HG02610 (cell line): ENCODE data around the gene SPACDR.
A peak's percentile ranks its signal among the peaks of the same experiment; 100 is the strongest.

ENCODE experiments used
- ATAC-seq: cut with Tn5 transposase; IDR thresholded peaks from one replicate; pipeline ENCODE4 v1.9.1; 2021; ENCODE audit warnings: mild to moderate bottlenecking, moderate library complexity; ENCODE audit not compliant: unreplicated experiment

SPACDR gene

GRCh38 chr7:100437150-100438100, 26.6 kb downstream of the SPACDR start:
- ATAC-seq, result no peak

DNA sequence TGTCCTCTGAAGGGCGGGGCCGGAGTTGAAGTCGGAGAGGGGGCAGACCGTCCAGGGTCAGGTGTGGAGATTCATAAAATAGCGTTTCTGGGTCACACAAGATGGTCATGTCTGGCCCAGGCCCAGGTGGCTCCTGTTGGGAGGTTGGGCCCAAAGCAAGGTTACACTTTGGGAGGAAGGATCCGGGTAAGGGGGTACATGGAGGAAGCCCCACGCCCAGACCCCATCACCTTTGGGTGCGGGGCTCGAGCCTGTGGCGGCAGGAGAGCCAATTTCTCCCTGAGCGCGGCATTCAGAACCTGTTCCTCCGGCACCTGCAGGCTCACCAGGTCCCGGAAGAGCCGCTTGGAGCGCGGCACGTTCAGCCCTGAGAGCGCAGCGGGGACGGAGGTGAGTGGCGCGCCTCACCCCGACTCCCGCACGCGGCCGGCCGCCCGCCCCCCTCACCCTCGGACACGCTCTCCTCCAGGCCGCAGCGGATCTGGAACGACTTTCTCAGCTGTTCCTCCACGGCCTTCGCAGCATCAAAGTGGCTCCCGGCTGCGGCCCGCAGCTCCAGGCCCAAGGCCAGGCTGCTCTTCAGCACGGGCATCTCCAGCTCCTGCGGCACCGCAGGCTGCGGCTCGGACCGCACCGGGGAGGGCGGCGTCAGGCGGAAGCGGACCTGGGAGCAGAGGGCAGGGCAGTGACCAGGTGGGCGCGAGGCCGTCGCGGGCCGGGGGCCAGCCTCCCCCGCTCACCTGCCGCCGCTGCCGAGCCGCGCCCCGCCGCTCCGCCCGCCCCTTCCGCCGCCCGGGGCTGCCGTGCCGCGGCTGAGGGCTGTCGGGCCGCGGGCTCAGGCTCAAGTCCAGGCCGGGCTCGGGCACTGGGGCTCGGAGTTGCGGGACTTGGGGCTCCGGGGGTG, 28.4 kb downstream of the SPACDR start:
- ATAC-seq, result peak; percentile 19

GRCh38 chr7:100434297-100435144, 29.5 kb downstream of the SPACDR start:
- ATAC-seq, result no peak

DNA sequence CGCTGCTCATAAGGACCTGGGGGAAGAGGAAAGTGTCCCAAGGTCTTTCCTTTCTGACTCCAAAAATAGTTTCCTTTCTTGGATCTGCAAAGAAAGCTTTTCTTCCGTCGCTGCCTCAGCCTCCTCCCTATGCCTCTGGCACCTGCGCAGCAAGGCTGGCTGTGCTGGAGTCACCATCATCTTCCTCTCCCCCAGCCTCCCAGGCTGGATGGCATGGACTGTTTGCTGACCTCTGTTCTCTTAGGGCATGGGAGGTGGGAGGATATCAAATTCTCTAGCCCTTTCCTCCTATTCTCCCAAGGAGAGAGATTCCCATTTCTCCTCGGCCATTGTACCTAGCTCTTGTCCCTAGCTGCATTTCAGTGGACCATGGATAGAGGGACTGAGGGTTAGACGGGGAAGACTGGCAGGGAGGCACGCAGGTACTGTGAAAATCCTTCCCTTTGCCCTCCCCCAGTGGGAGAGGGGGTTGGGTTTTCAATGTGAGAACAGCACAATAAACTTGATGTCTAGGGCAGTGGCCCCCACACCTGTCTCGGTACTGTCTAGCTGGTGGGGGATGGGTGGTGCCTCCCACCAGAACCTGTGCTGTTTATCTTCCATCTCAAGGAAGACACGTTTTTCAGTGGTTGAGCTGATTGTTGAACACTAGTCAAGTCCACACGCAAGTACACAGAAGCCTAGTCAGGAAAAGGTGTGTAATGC, 30.3 kb downstream of the SPACDR start:
- no peak for ATAC-seq

DNA sequence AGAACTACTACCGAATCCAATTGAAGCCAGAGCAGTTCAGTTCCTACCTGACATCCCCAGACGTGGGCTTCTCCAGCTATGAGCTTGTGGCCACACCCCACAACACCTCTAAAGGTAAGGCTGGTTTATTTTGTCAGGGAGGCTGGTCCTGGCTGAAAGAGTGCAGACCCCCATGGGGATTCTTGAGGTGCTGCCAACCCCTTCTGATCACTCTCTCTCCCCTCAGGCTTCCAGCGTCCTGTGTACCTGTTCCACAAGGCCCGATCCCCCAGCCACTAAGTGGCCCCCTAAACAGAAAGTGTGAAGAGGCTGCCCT, 30.8 kb downstream of the SPACDR start:
- ATAC-seq, result no peak

DNA sequence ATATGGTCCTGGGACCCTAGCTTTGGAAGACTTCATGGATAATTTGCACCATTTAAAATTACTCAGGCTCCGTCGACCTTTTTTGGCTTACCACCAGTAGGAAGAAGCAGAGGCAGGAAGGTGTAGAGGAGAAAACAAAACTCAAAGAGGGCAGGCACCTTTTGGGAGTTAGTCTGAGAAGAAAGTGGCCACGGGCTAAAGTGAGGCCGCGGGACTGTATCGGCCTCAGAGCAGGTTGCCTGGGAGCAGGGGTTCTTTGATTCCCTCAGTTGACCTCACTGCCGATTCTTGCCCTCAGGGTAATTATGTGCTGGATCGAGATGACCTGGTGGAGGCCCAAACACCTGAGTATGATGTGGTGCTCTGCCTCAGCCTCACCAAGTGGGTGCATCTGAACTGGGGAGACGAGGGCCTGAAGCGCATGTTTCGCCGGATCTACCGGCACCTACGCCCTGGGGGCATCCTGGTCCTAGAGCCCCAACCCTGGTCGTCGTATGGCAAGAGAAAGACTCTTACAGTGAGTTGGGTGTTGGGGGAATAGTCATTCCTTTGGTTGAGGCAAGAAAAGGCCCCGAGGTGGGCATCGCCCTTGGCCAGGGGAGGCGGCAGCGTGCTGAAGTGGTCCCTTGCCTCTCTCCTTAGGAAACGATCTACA, 31.3 kb downstream of the SPACDR start:
- ATAC-seq, result no peak

GRCh38 chr7:100432053-100432452, 32.0 kb downstream of the SPACDR start:
- no peak for ATAC-seq

DNA sequence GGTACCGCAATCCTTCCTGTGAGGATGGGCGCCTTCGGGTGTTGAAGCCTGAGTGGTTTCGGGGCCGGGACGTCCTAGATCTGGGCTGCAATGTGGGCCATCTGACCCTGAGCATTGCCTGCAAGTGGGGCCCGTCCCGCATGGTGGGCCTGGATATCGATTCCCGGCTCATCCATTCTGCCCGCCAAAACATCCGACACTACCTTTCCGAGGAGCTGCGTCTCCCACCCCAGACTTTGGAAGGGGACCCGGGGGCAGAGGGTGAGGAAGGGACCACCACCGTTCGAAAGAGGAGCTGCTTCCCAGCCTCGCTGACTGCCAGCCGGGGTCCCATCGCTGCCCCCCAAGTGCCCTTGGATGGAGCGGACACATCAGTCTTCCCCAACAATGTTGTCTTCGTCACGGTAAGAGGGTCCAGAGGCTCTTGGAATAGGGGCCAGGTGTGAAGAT, 32.7 kb downstream of the SPACDR start:
- ATAC-seq, result no peak

DNA sequence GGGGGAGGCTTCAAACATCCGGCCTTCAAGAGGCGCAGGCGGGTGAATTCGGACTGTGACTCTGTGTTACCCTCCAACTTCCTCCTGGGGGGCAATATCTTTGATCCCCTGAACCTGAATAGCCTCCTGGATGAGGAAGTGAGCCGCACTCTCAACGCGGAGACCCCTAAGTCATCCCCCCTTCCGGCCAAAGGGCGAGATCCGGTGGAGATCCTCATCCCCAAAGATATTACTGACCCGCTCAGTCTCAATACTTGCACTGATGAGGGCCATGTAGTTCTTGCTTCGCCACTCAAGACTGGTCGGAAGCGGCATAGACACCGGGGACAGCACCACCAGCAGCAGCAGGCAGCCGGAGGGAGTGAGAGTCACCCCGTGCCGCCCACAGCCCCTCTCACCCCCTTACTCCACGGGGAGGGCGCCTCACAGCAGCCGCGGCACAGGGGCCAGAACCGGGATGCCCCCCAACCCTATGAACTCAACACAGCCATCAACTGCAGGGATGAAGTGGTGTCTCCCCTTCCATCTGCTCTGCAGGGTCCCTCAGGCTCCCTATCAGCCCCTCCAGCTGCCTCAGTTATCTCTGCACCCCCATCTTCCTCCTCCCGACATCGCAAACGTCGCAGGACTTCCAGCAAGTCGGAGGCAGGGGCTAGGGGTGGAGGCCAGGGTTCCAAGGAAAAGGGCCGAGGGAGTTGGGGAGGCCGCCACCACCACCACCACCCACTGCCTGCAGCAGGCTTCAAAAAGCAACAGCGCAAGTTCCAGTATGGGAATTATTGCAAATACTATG, 33.4 kb downstream of the SPACDR start:
- ATAC-seq, result no peak

- peak; percentile 36 for ATAC-seq
These were observed 34.2 kb downstream of the SPACDR start, which contains the start of gene MEPCE for GRCh38 chr7:100429637-100430492. Gene MEPCE (plus strand): TSS chr7:100429831. CDS start chr7:100430019, 188 bp downstream.

DNA sequence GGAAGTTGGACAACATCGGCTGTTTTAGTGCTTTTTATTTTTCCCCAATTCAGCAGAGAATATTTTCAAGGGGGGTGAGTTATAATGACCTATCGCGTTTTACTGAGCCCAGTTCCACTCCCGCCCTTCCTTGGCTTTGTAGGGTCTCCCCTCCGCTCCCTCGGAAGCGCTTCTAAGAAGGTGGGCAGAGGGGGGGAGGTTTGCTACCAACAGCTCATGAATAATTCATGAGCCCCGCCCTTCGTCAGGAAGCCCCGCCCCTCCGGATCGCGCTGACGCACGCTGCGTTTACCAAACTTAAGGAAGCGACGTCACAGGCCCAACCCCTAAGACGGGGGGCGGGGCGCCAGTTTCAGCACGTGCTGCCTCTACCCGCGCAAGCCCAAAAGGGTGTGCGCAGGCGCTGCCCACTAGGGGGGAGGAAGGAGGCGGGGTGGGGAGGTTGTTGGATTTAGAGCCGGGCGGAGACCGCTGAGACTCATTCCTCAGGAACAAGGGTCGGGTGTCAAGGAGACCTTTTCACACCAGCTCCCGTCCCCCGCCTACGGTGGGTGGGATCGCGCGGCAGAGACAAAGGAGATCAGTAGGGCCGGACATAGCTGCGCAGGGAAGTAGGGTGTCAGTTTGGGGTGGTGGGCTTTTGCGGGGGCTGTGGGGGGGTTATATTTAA, 35.0 kb downstream of the SPACDR start:
- peak; percentile 52 for ATAC-seq

DNA sequence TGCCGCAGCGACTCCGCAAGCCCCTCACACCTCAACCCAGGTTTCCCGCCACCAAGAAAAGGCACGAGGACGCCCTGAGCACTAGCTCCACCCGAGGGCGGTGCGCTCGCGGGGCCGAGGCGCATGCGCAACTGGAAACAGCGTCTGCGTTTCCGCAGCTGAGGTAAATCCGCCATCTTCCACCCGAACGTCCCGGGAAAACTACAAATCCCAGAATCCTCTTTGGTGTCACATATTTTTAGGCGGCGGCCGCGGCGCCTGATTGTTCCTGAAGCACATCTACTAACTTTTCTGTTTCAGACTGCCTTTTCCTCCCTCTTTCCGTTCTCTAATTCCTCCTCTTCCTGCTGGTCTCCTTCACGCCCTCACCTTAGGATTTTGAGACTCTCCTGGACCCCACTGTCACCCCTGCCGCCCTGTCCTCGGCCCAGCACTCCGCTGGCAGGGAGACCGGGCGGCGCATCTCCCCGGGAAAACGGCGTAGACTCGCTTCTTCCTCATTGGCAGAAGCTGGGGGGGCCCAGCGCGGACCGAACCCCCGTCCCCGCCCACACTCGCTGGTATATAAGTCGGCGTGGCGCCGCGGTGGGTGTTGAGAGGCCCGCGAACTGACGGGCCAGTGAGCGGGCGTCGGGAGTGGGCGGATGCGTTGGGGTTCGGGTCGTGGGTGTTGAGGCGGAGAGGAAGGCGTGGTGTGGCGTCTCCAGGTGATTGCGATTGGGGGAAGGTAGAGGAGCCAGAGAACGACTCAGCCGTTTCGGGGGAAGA, 35.7 kb downstream of the SPACDR start, which contains the start of gene ZCWPW1:
TSS of gene ZCWPW1 (minus strand) at position 505 of the 768 bp plus-strand sequence. CDS start 8,054 bp downstream, outside the sequence.
- peak; percentile 47 for ATAC-seq

GRCh38 chr7:100427762-100428198, 36.3 kb downstream of the SPACDR start:
- ATAC-seq, result no peak

DNA sequence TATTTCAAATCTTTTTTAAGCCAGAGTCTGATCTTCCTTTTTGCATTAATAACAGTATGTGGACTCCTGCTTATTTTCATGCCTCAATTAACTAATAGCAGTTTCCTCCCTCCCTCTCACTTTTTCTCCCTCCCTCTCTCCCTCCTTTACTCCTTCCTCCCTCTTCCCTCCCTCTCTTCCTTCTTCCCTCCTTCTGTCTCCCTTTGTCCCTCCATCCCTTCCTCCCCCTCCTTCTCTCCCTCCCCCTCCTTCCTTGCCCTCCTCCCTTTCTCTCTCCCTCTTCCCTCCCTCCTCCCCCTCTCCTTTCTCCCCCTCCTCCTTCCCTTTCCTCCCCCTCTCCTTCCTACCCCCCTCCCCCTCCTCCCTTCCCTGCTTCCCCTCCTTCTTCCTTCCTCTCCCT, 37.5 kb downstream of the SPACDR start:
- ATAC-seq, result no peak

DNA sequence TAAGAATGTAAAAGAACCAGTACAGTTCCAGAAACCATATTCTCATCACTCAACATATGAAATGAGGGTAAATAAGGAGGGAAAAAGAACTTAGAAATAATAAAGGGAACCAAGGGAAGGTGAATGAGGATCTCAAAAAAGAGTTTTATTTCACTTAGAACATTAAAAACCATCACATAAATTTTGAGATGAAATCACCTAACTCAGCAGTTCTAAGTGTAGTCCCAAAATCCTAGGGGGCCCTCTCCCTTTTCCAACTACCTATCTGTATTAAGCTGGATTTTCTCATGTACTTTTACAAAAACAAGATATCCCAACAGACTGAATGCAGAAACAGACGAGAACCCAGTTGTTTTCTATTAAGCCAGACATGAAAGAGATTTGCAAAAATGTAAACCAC, 38.7 kb downstream of the SPACDR start:
- ATAC-seq, result no peak

DNA sequence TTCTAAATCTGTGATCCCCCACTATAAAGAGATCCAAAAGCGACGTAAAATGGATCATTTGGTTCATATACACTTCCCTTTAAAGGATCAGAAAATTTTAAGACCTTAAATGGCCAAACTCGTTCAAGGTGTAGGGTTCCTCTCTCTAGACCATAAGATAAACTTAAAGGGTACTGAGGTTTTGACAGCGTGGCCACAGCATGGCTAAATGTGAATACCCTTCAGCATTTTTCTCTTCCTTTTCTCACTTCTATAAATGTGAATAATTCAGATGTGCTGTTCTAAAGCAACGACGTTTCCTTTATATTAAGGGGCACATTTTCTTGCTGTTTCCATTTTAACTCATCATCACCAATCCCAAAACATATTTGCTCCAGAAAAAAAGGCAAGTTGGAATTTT, 40.7 kb downstream of the SPACDR start:
- ATAC-seq, result no peak
